Measurements from ENCODE around the gene PTPRE. TPM values are rescaled to one million over a fixed set of nuclear protein-coding genes. Genes with fewer than 3 reads are reported as not detected.

PTPRE gene
- total RNA-seq, 1 experiment from 2014 or later: 0.70 TPM

- H2AK5ac ChIP-seq (ENCODE audit: insufficient read length, low read length): no peak overlapping the region
- no peak overlapping the region for H3K4me2 ChIP-seq (ENCODE audit: insufficient read depth, insufficient read length, low read length)
- H3K4me1 ChIP-seq (ENCODE audit: insufficient read depth, low read length): no peaks in the 10 kb centered on the region
- H3K9me3 ChIP-seq (ENCODE audit: control insufficient read depth, low read depth, low read length): no peaks in the 10 kb centered on the region
- no peak overlapping the region for H3K23ac ChIP-seq (ENCODE audit: insufficient read length, low read depth, low read length)
- WGBS (ENCODE audit: extremely low coverage, insufficient read length, low lambda C conversion rate): no CpG with 5 or more reads among the region's 11 CpGs
- H3K9me3 Mint-ChIP-seq: no peaks in the 10 kb centered on the region
- H3K18ac ChIP-seq (ENCODE audit: insufficient read length, low read depth, low read length): no peak overlapping the region
- no peak for TF ChIP-seq CTCF (conservative IDR thresholded peaks at IDR 0.05)
- no peak overlapping the region for H2BK12ac ChIP-seq (ENCODE audit: insufficient read length, low read depth, low read length)
- no peak overlapping the region for H3K56ac ChIP-seq (ENCODE audit: insufficient read length, low read depth, low read length)
- no peaks in the 10 kb centered on the region for H3K79me2 ChIP-seq (ENCODE audit: insufficient read depth, low read length)
- no peak overlapping the region for H3T11ph ChIP-seq (ENCODE audit: low read length)
- no peak overlapping the region for H2BK120ac ChIP-seq (ENCODE audit: low read depth, low read length, poor library complexity, severe bottlenecking)
- H4K5ac ChIP-seq (ENCODE audit: insufficient read length, low read depth, low read length): no peak overlapping the region
- H3K79me1 ChIP-seq (ENCODE audit: insufficient read depth, low read depth, low read length, poor library complexity, severe bottlenecking): no peaks in the 10 kb centered on the region
- H3K27me3 Mint-ChIP-seq (ENCODE audit: low read depth): no peaks in the 10 kb centered on the region; the same call in 1 of the 2 replicates
- H3K9ac ChIP-seq (ENCODE audit: extremely low read depth, insufficient read length, low read length): no peak overlapping the region
- H3K27ac ChIP-seq (ENCODE audit: insufficient read length, low read depth, low read length): no peak overlapping the region
- peaks cover 8 to 10% of the 10 kb centered on the region in 2 experiments; a peak in 3 of 4 replicates for H3K4me1 Mint-ChIP-seq
- H2AFZ ChIP-seq (ENCODE audit: low read length): no peak overlapping the region
- no peak for DNase-seq
- H3K27me3 ChIP-seq (ENCODE audit: insufficient read depth, low read length): no peaks in the 10 kb centered on the region
- no peak overlapping the region for H3K4ac ChIP-seq (ENCODE audit: low read depth, low read length)
- H4K8ac ChIP-seq (replicated peaks; ENCODE audit: insufficient read length, low read depth, low read length): no peak overlapping the region
- H2BK15ac ChIP-seq (ENCODE audit: low read depth, low read length): no peak overlapping the region
- H4K91ac ChIP-seq (ENCODE audit: insufficient read length, low read depth, low read length): no peak overlapping the region
- no peak overlapping the region for H3K14ac ChIP-seq (ENCODE audit: insufficient read depth, low read length)
- no peaks in the 10 kb centered on the region for H3K36me3 Mint-ChIP-seq (ENCODE audit: insufficient read depth in 1 of 3, low read depth in 3 of 3)
- no peak overlapping the region for H2BK20ac ChIP-seq (ENCODE audit: low read depth, low read length, poor library complexity, severe bottlenecking)
- no peak overlapping the region for H3K4me3 Mint-ChIP-seq
- H2BK5ac ChIP-seq (ENCODE audit: insufficient read length, low read length): no peak overlapping the region
- no peak overlapping the region for H3K27ac Mint-ChIP-seq
- H3K23me2 ChIP-seq (ENCODE audit: insufficient read length, low read depth, low read length, poor library complexity, severe bottlenecking): no peaks in the 10 kb centered on the region
- H4K20me1 ChIP-seq (ENCODE audit: control insufficient read depth, insufficient read depth, insufficient read length): no peaks in the 10 kb centered on the region
These were observed 13.6 kb downstream of the PTPRE start for GRCh38 chr10:127920306-127921074.

Measured in H9 (cell line).